Epithelial cell of proximal tubule (primary cell): Measurements from ENCODE around the gene KSR1. TPM values are rescaled to one million over a fixed set of nuclear protein-coding genes. Genes with fewer than 3 reads are reported as not detected.
"Not testable (repeated sequence)": the region's sequence is repeated elsewhere in the genome, so short reads cannot be mapped to it uniquely, and the experiment has no call there.

Experiments
- DNase-seq: peaks from one replicate; pipeline ENCODE4 v3.0.0-alpha.2; 2011; ENCODE audit warnings: low read depth
- H3K4me3 ChIP-seq: 2 replicates; pipeline ENCODE4 v1.5.1; 2011; ENCODE audit warnings: low read depth, mild to moderate bottlenecking, low read length
- CTCF ChIP-seq: conservative IDR thresholded peaks from 2 replicates; pipeline ENCODE4 v1.5.1; 2012; ENCODE audit warnings: low read depth, mild to moderate bottlenecking, low read length
- total RNA-seq: library from RNA; depleted of rRNA; stranded (reverse); fragments of >200 nt; gene quantifications from 2 replicates; pipeline ENCODE4 v1.2.3, GENCODE V29; 2015

KSR1 gene
- total RNA-seq, 1 donor from 2014 or later: 19.9 TPM

GRCh38 chr17:27660436-27660835 lies 204.2 kb downstream of the KSR1 start:
- TF ChIP-seq CTCF: no peak
- H3K4me3 ChIP-seq: no peak overlapping the region
- DNase-seq: no peak

DNA sequence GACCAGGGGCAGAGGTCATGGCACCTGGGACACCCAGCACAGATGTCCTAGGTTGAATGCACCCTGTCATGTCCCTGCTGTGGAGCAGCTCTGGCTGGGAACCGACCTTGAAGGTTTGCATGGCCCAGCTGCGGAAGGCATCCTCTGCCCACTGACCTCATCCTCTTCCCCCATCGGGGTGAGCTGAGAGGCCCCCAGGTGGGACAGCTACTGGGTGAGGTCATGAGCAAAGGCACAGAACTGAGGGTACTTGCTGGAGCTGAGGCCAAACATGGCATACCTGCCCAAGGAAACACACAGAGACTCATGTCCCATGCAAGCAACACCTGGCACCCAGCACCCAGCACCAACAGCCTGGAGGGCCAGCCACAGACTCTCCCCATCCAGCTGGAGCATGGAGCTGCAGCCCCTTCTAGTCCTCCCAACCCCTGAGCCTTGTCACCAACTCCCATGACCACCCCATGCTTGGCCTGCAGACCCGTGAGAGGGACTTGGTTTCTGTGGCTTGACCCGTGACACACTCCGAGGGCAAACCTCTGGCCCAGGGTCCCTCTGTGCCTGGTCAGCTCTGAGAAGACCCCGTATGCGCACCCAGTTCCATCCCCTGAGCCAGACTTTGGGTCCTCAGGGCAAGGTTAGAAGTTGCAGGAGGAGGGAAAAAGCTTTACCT lies 207.8 kb downstream of the KSR1 start:
- H3K4me3 ChIP-seq: no peak overlapping the region
- TF ChIP-seq CTCF: no peak
- DNase-seq: no peak

GRCh38 chr17:27664606-27664965 lies 208.3 kb downstream of the KSR1 start:
- DNase-seq: no peak
- no peak for TF ChIP-seq CTCF
- H3K4me3 ChIP-seq: no peak overlapping the region

GRCh38 chr17:27665549-27665948 lies 209.3 kb downstream of the KSR1 start:
- DNase-seq: no peak
- TF ChIP-seq CTCF: no peak
- H3K4me3 ChIP-seq: no peak overlapping the region

DNA sequence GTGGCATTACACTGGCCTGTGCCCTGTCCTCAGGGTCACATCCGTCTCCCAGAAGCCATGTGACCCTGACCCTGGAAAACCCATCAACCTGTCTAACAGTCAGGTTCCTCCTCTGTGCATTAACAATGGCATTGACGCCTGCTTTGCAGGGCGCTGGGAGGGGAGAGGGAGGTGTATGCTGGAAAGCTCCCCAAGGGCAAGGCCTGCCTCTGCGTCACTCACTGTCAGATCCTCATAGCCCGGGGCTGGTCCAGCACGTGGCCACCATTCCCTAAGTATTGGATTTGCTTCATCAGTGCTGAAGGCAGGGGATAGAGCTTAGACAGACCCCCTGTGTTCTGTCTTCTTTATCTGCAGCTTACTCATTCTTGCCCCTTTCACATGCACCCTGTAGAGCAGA lies 210.0 kb downstream of the KSR1 start:
- not testable (repeated sequence) for DNase-seq

DNA sequence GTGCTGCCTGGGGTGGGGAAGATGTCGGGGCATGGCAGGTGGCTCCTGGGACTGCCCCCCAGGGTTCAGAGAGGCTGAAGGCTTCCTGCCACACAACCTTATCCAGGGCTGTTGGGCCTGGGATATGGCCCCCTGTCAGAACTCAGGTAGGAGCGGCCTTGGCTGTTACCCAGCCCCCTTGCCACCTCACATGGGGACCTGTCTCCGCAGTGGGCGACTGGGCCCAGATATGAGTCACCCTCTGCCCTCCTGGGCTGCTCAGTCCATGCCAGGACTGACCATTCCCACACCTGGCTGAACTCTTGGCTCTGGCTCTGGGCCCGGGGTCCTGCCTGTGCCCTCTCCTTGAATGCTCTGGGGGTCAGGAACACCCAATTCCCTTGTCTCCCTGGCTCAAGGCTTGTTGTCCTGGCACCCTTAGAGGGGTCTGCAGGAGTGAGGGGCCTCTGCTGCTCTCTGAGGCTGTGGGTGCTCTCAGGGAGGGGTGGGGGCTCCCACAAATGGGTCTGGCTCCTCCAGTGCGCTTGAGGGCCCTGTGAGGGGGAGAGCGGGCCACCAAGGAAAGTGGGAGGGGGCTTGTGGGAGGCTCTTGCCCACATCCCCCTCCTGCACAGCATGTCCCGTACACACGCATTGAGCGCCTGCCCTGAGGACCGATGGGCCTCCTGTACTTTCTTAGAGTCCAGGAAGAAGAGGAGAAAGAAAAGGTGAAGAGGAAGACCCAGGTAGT lies 210.7 kb downstream of the KSR1 start:
- DNase-seq: no peak
- TF ChIP-seq CTCF: no peak
- H3K4me3 ChIP-seq: no peak overlapping the region

More for the DNA sequence above, 210.0 kb downstream of the KSR1 start:
- H3K4me3 ChIP-seq: not testable (repeated sequence)

- H3K4me3 ChIP-seq: no peak overlapping the region
- no peak for TF ChIP-seq CTCF
- no peak for DNase-seq
These were observed 211.6 kb downstream of the KSR1 start for GRCh38 chr17:27667656-27668487.
